ENCODE measurements around the gene MYD88. TPM values are rescaled to one million over a fixed set of nuclear protein-coding genes. Genes with fewer than 3 reads are reported as not detected.
A peak's percentile ranks its signal among the peaks of the same experiment; 100 is the strongest.

Gene MYD88
- total and polyA plus RNA-seq, 9 of the 15 experiments (the other 6 are each of a cell fraction or from before 2014, with no cell fraction given), result 3.2 to 47.3 (median 27.6) TPM

DNA sequence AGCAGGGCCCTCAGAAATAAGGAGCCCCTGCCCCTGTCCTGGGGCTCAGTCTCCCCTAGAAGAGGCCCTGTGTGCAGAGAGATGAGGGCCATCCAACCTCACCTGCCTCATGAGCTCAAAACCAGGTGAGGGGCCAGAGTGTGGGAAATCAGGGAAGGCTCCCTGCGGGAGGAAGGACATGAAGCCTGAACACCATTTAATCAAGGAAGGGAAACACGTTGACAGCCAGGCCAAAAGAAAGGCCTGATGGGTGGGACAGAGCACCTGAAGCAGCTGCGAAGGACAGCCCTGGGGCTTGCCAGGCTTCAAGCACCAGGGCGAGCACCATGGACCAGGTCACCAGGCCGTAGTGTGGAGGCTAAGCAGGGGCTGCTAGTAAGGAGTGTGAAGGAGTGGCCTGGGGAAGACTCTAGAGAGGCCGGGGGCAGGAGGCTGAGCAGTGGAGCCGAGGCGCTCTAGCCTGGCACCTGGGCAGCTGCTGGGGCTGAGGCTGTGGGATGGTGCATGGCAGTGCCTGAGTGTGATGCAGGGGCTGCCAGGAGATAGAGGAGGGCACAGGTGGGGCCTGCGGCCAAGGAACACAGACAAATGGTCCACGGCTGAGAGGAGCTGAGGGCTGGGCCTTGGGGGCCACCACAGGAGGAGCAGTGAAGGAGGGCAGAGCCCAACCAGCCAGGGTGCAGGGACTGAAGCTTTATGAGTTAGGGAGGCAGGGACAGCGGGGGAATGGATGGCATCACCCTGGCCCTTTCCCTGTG lies 17.6 kb upstream of the MYD88 start:
- intact Hi-C loops (cut with micrococcal nuclease), result no loop called here
- Histone ChIP-seq H3K4me1 (replicated peaks in 1 of 2; ENCODE audit: control insufficient read depth in 2 of 2, insufficient read depth in 2 of 2, low read length in 2 of 2) (peaks cover 0 to 25% of the 10 kb centered on the region in 2 experiments; a peak in 3 of 5 replicates), H3K9me1 (ENCODE audit: control insufficient read depth, insufficient read depth, low read length) (no peaks in the 10 kb centered on the region), H4K20me1 (replicated peaks; ENCODE audit: control insufficient read depth, insufficient read depth, low read length) (peaks cover 10% of the 10 kb centered on the region), H3K9ac (ENCODE audit: insufficient read depth in 1 of 2, low read depth in 2 of 2, low read length in 2 of 2) (peak overlapping the region in 1 of 2 experiments; percentile 21; a peak in 1 of 4 replicates), H3K79me2 (ENCODE audit: control insufficient read depth, insufficient read depth, low read length) (no peaks in the 10 kb centered on the region), H3K27me3 (ENCODE audit: control insufficient read depth in 2 of 2, insufficient read depth in 2 of 2, low read length in 2 of 2) (peaks cover 0 to 9% of the 10 kb centered on the region in 2 experiments; a peak in 2 of 5 replicates), H3K4me3 (no peak overlapping the region), H3K9me3 (replicated peaks; ENCODE audit: control insufficient read depth, insufficient read depth, low read depth, low read length) (no peaks in the 10 kb centered on the region), H2AFZ (ENCODE audit: low read depth, low read length) (no peak overlapping the region), H3K4me2 (ENCODE audit: insufficient read depth, low read length) (no peak overlapping the region), H3K27ac (ENCODE audit: extremely low read depth, low read depth, low read length) (no peak overlapping the region), H3K36me3 (ENCODE audit: control insufficient read depth, insufficient read depth, low read length) (peaks cover 51% of the 10 kb centered on the region; the same call in 2 of the 3 replicates)
- FAIRE-seq (no peak), ATAC-seq (no peak), DNase-seq (ENCODE audit: extremely low read depth in 1 of 4, low spot score in 3 of 4) (no peak)
- in situ Hi-C loops (cut with MboI), result no loop called here
- 85% methylated on average over 11 of the region's 11 CpGs for WGBS (ENCODE audit: insufficient coverage, low coverage, missing lambda C conversion rate)
- POLR2A ChIA-PET, result interaction anchor here (0.6 to 1.1 kb wide), 6 partner anchors 13 to 335 kb away, joined by 3 to 5 read pairs (median 3); partner anchors contain the start of gene ACAA1
- BruUV-seq (replicated peaks), result no TSS peak
- TF ChIP-seq NELFE (IDR thresholded peaks at IDR 0.05; ENCODE audit: insufficient read depth, insufficient read length) (no peak), ZFP36 (IDR thresholded peaks at IDR 0.05; ENCODE audit: low read depth, low read length, partially characterized antibody) (peak; percentile 51), POLR2G (IDR thresholded peaks at IDR 0.05; ENCODE audit: low read depth, low read length) (peak; percentile 42; the same call in 1 of the 2 replicates)
- CTCF ChIA-PET (ENCODE audit: low intra/inter-chr PET ratio), result no interaction called here

DNA sequence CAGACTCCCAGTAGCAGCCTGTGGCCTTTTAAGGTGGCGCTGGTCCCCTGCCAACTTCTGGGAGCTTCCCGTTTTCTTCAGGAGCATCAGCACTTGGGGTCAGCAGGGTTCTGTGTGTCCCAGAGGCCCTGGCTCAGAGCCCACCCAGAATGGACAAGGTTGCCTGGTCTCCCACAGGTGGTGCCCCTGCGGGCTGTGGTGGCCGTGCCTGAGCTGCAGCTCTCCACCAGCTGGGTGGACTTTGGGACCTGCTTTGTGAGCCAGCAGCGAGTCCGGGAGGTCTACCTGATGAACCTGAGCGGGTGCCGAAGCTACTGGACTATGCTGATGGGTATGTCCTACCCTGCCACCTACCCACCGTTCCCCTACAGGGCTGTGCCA lies 17.0 kb upstream of the MYD88 start:
- Histone ChIP-seq H3K27me3 (ENCODE audit: control insufficient read depth in 2 of 2, insufficient read depth in 2 of 2, low read length in 2 of 2) (peaks cover 0 to 5% of the 10 kb centered on the region in 2 experiments; a peak in 1 of 5 replicates), H3K9me3 (replicated peaks; ENCODE audit: control insufficient read depth, insufficient read depth, low read depth, low read length) (no peaks in the 10 kb centered on the region), H4K20me1 (replicated peaks; ENCODE audit: control insufficient read depth, insufficient read depth, low read length) (peaks cover 6% of the 10 kb centered on the region), H3K9ac (ENCODE audit: insufficient read depth in 1 of 2, low read depth in 2 of 2, low read length in 2 of 2) (no peak overlapping the region; a peak in 1 of 4 replicates), H3K79me2 (ENCODE audit: control insufficient read depth, insufficient read depth, low read length) (no peaks in the 10 kb centered on the region), H3K4me2 (ENCODE audit: insufficient read depth, low read length) (no peak overlapping the region), H3K9me1 (ENCODE audit: control insufficient read depth, insufficient read depth, low read length) (no peaks in the 10 kb centered on the region), H3K36me3 (ENCODE audit: control insufficient read depth, insufficient read depth, low read length) (peaks cover 57% of the 10 kb centered on the region; the same call in 2 of the 3 replicates), H3K4me1 (replicated peaks in 1 of 2; ENCODE audit: control insufficient read depth in 2 of 2, insufficient read depth in 2 of 2, low read length in 2 of 2) (peaks cover 0 to 25% of the 10 kb centered on the region in 2 experiments; a peak in 3 of 5 replicates), H3K27ac (ENCODE audit: extremely low read depth, low read depth, low read length) (no peak overlapping the region), H3K4me3 (no peak overlapping the region), H2AFZ (ENCODE audit: low read depth, low read length) (no peak overlapping the region)
- no TSS peak for BruUV-seq (replicated peaks)
- ChIA-PET POLR2A (interaction anchor here (0.6 to 1.0 kb wide), 2 partner anchors 91 to 124 kb away, joined by 4 to 5 read pairs; no protein-coding TSS in a partner anchor), CTCF (ENCODE audit: low intra/inter-chr PET ratio) (no interaction called here)
- FAIRE-seq (no peak), DNase-seq (ENCODE audit: extremely low read depth in 1 of 4, low spot score in 3 of 4) (no peak), ATAC-seq (no peak)
- intact Hi-C loops (cut with micrococcal nuclease) (no loop called here), in situ Hi-C loops (cut with MboI) (no loop called here)
- TF ChIP-seq POLR2AphosphoS2 (IDR thresholded peaks at IDR 0.05; ENCODE audit: low read length) (no peak), POLR2G (IDR thresholded peaks at IDR 0.05; ENCODE audit: low read depth, low read length) (peak; percentile 50; the same call in 1 of the 2 replicates)
- 90% methylated on average over 7 of the region's 9 CpGs for WGBS (ENCODE audit: insufficient coverage, low coverage, missing lambda C conversion rate)
